HT1080 (cell line): ENCODE data around the gene SLC8A2. TPM values are rescaled to one million over a fixed set of nuclear protein-coding genes. Genes with fewer than 3 reads are reported as not detected.

Experiments used
- DNase-seq: peaks from one replicate; pipeline ENCODE4 v3.0.0-alpha.2; 2015; ENCODE audit warnings: low read depth
- total RNA-seq: library from RNA; depleted of rRNA; stranded (reverse); fragments of >200 nt; shearing (Covaris generic); gene quantifications from 2 replicates; pipeline ENCODE4 v1.2.3, GENCODE V29; 2014

The SLC8A2 gene
- total RNA-seq, 1 experiment from 2014 or later = not detected

DNA sequence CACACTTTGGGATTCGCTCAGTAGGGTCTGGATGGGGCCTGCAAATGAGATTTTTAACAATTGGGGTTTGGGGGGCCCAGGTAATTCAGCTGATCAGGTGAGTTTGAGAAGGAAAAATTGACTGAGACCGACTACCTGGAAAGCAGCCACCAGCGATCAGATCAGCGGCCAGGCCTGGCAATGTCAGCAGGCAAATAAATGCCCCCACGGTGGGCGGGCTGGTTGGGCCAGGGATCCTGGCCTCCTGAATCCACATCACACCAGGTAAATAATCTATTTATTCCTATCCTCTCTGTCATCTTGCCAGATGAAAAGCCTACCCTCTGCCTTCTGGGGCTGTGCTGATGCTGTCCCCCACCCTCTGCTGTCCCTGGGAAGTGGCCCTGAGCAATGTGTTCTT is 33.8 kb upstream of the SLC8A2 start:
- no peak for DNase-seq

DNA sequence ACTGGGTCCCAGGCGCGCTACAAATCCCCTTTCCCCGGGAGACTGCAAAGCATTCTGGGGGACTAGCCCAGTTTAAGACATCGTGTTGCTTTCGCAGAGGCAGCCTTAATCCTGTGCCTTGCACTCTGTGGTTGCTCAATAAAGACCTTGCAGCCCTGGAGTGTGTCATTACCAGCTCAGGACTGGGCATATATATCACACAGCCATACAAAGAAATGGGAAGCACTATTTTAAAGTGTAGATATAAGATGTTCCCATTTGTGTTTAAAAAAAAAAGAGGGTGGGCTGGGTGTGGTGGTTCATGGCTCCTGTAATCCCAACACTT is 32.1 kb upstream of the SLC8A2 start:
- DNase-seq = no peak

DNA sequence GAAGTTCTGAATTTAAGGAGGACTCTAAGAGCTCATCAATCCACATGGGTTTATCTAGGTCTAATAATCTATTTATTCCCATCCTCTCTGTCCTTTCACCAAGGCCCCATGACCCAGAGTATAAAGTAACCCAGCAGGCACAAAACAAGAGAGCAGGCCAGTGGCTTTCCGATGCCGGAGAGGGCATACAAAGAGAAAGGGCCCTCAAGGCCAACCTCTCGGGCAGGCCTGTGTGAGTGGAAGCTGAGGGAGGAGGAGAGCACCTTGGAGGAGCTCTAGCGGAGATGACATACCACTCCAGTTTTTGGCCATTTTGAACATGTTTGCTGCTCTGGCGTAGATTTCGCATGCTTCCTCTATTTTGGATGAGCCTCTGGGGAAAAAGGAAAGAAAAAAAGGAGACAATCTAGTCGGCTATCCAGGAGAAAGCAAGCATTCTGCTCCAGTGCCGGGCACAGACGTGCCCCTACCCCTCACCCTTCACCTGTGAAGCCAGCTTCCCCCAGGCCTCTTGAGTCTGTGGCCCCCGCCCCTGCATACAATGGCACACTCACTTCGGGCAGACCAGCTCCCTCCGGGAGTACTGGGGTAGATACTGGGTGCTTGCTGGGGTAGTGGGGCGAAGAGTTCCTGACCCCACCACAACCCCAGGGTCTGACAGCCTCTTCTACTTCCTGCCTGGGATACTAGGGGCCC is 31.6 kb upstream of the SLC8A2 start:
- DNase-seq = no peak

DNA sequence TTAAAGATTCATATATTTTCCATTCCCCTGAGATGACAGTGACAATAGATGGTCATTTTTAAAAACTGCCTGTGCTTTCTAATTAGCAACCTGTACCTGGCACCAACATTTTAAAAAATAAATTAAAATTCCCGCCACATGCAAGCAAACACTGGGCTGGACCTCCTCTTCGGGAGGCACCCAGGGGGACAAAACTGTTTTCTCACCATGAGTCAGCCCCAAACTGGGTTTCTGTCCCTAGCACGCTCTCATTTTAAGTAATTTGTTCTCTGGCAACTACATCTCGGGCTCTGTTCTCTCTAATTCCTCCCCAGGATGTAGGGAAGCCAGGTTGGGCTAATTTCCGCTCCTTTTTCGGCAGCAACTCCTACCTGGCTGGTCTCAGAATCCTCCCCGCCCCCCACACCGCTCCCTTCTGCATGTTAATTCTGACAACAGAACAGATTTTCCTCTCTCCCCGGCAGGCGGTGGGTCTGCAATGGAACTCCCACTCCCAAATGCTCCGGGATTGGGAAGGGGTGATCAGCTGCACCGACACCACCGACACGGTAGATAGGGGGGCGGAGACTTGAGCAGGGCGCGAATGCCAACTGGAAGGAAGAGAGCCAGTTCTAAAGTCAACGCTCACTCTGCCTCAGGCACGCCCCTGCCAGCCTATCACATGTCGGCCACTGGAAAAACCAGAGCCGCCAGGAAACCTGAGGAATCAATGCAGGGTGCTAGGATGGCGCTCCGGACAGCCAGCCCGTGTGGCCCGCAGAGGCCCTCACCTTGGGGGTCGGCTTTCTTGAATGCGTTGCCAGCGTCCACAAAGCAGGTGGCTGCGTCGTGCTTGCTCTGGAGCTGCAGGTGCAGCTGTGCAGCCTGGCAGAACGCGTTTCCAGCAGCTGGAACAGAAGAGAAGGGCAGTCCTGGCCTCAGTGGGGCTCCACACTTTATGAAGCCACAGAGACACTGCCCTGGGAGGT is 28.5 kb upstream of the SLC8A2 start:
- DNase-seq = no peak

DNA sequence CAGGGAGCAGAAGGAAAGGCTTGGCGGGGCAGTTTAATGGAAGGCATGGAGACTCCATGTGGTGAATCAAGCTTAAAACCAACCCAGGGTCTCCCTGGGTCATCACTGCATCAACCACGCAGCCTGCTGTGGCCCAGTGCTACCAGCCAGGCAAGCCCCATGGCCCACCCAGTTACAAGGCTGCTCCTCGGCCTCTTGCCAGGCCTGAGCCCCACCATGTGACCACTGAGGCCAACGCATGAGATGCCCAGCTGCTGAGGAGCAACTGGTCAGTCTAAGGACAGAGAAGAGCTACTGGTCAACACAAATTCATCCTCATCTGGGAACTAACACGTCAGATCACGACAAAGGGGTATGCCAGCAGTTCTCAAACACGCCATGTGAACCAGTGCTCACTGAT is 27.7 kb upstream of the SLC8A2 start:
- no peak for DNase-seq

DNA sequence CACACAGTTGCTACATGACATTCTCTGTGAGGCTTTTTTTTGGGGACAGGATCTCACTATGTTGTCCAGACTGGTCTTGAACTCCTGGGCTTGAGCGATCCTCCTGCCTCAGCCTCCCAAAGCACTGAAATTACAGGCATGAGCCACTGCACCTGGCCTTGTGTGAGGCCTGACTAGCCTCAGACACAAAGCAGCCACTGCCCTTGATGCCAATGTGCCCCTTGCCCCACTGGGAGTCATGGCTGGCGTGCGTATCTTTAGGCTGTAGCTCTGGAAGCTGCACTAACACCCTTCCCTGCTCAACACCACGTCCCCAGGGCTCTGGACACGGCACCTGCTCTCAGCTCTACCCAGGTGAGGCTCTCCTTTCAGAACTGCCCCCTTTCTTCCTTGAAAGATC is 26.9 kb upstream of the SLC8A2 start:
- DNase-seq = no peak

DNA sequence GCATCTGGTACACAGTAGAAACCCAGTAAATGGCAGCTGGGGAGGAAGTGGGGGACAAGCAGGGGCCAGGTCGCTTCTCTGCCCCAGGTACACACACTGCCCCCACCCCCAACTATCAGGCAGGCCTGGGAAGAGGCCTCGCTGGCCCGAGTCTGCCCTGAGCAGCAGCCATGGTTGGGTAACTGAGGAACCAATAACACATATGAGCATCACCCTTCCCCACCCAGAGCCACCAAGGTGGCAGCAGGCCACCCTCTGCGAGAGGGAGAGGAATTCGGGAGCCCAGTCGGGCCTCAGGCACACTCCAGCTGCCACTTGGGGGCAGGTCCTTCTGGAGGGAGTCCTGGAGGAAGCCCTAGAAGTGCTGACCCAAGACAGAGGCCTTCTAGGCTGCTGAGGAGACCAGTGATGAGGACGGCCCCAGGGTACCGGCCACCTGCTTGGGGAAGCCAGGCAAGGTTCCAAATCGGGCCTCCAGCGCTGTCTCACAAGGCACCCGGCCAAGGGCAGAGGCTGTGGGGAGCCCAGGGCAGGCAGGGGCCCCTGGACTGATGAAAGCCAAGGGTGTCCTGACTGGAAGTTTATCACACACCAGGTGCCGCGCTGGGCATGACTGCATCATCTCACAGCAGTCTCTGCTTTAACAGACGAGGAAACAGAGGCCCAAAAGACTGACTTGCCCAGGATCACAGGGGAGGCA is 26.3 kb upstream of the SLC8A2 start:
- no peak for DNase-seq

DNA sequence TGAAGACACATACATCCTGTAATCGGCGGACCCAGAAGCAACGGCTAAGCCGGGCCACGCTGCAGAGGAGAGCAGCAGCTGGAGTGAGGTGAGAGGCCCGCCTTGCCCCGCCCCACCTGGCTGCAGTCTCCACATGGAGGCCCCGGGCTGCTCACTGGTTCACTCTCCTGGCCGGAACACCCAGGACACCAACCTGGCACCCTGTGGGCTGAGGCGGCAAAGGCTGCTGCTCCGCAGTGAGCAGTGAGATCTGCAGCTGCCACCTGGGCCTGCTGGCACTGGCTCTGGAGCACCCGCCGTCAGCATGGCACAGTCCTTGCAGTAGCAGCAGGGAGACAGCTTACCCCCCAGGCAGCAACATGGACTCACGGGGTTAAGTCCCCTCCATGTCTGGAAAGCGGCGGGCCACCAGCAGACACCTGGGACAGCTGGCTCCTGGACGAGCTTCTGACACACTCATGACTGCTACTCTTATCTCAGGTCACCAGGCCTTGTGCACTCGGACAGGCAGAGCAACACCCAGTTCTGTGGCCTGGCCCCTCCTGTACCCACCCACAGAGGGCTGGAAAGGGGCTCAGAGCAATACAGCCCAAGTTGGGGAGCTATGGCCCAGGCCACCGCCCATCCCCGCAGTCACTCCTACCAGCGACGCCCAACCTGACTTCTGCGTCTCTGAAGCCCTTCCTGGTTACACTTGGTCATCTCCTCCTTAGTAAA is 25.5 kb upstream of the SLC8A2 start:
- no peak for DNase-seq

DNA sequence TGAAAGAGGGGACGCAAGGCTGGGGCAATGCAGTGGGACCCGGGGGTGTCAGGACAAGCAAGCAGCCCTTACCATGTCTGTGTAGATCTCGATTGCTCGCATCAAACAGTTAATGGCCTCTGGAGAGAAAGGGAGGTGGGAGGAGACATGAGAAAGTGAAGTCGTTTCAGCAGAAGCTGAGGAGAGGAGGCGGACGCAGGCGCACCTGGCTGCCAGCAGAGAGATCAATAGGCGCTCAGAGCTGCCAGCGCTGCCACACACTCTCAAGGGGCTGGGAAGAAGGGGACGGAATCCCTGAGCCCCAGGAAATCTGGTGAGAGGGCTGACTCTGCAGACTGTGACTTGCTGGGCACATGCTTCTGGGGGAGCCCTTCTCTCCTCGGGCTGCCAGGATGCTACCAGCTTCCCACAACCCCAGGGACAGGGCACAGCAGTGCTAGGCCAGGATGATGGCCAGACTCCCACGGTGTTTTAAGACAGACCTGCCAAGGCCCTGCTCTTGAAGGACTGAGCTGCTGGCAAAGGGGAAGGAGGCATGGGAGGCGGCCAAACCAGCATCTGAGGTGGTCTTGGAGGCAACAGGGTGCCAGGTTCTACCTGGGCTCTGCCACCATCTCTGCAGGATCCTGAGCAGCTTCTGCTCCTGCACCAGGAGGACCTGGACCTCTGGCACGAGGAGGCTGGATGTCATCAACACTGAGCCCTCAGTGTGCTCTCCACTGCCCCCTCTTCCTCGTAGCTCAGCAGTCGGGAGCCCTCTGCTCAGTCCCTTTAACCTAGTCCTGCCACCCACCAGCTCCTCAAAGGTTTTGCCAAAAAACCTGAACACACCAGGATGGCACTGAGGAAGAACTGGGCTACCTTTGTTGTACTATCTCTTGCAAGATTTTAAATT is 24.0 kb upstream of the SLC8A2 start:
- no peak for DNase-seq

DNA sequence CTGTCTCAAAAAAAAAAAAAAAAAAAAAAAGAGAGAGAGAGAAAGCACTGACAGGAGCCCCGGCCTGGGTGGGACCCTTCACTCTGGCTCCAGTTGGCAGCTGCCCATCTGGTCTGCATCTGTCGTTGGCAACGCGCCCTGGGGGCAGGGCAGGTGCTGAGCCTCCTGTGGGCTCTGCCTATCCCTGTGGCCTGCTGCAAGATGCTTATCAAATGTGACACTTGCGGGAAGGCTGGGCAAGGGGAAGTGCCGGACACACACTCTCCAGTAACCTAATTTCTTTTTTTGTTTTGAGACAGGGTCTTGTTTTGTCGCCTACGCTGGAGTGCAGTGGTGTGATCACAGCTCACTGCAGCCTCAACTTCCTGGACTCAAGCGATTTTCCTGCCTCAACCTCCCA is 23.0 kb upstream of the SLC8A2 start:
- no peak for DNase-seq

DNA sequence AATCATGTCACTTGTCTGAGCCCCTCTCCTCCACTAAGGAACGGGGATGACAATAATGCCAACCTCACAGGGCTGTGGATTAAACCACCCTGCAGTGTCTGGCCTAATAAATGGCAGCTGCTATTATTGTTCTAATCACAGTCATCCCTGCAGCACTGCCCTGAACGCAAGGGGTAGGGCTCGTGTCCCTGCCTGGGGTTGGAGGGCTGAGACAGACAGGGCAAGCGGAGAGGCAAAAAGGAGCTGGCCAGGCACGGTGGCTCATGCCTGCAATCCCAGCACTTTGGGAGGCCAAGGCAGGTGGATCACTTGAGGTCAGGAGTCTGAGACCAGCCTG is 22.5 kb upstream of the SLC8A2 start:
- no peak for DNase-seq

DNA sequence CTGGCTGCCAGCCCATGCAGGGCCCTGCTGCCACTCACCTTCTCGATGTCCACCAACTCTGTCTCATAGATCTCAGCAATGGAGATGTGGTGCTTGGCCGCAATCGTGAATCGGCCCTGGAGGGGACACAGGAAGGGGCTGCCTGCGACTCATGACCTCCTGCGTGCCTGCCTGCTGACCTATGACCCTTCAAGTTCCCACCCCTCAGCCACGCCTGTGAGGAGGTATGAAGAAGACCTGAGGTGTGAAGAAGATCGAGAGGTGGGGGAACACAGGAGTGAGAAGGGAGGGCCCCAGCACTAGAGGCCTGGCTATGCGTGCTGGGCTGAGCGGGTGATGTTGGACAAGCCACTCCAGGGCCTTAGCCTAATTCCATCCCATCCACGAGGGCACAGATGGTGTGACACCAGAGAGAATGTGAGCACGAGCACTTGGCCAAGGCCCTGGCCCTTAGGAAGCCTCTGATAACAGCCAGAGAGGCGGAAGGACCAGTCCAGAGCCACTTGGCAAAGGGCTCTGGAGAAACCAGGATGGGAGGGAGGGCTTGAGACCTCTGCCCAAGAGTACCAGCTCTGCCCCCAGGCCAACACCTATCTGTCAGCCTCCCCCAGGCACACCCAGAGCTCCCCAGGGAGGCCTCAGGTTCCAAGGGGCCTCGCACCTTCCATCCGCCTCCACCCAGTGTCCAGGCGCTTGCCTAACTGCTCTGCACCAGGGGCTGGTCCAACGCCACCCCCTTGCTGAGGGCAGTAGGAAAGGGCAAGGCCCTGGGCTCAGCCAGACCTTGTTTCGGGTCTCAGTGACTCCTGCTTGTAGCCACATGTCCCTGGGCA is 21.9 kb upstream of the SLC8A2 start:
- no peak for DNase-seq

DNA sequence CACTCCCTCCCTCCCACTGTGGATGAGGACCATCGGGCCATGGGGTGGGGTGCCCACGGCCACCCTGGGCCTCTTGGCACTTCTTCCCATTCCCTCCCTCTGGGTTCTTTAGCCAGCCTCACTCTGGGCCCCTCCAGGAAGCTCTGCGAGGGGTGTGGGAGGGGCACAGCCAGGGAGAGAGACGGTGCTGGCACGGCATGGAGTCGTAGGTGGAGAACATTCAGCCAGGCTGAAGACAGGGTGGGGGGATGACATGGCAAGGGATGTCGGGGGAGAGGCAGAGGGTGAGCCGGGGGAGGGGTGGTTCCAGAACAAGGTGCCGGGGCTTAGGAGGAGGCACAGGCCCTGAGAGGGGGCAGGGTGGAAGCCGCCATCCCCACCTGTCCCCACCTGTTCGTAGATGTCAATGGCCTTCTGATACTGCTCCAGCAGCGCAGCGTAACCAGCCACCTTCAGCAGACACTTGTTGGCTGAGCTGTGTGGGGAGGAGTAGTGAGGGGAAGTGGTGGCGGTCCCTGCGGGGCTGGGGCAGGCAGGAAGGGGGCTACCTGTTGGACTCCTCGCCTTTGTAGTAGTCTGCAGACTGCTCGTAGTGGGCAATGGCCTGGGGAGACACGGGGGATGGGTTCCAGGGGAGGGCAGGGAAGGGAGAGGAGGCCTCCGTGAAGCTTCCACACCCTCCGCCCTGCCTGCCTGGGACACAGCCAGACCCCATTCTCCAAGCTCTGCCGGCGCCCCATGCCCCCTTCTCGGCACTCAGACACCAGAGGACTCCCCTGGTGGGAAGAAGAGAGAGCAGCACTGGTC is 21.1 kb upstream of the SLC8A2 start:
- no peak for DNase-seq

DNA sequence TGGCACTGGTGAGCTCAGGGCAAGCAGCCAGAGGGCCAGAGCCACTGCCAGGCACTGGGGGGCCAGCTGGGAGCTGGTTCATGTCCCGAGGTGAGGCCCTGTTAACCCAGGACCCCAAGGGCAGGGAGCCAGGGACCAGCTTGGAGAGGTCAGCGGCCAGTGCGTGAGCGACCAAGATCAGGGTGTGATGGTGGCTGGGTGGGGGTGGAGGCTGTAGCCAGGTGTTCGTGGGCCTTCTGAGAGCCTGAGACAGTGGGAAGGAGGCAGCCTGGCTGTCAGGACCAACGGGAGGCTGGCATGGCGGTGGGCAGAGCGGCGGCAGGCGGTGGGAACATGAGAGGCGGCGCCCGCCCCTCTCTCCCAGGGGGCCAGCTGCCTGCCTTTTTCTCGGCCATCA is 20.4 kb upstream of the SLC8A2 start:
- no peak for DNase-seq

DNA sequence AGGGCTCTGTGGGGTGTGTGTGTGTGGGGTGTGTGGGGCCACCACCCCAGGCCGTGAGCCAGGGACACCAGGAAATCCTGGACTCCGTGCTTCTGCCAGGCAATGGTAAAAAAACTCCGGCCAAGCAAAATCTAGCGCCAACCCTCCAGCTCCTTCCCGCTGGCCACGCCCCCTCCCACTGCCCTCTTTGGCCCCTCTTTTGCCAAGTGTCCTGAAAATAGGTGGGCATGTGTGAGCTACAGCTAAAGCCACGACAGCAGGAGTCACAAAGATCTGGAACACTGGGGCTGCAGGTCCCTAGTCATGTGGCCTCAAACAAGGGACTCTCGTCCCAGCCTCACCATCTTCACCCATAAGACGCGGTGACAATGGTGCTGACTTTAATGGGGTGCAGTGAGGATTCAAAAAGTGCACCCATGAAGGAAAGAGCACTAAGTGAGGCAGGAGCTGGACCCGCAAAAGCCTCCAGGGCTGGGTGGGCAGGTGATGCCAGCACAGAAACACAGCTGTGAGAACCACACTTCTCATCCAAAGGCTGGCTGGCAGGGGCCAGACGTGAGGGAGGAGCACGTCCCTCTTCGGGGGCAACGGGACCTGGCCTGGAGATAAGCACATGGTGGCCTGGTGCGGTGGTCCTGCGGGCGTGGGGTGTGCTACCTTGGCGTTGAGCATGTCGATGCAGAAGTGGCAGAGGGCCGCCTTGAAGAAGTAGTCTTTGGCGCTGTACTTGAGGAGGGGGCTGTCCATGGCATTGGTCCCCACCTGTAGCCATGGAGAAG is 19.9 kb upstream of the SLC8A2 start:
- no peak for DNase-seq

DNA sequence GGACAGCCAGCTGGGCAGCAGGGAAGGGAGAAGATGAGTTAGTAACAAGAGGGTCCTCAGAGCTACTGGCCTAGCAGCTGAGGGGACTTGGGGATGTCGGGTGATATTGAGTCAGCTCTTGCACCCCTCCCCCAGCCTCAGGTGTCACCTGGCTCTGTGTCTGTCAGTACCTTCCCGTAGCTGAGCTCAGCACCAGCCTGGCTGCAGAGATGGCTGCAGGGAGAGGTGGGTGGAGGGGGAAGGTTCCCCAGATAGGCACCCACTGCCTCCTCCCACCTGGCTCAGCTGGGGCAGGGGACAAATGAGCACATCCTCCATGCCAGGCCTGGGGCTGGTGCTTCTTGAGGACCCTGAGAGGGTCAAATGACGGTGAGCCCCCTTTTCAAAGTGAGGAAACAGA is 19.2 kb upstream of the SLC8A2 start:
- DNase-seq = no peak

DNA sequence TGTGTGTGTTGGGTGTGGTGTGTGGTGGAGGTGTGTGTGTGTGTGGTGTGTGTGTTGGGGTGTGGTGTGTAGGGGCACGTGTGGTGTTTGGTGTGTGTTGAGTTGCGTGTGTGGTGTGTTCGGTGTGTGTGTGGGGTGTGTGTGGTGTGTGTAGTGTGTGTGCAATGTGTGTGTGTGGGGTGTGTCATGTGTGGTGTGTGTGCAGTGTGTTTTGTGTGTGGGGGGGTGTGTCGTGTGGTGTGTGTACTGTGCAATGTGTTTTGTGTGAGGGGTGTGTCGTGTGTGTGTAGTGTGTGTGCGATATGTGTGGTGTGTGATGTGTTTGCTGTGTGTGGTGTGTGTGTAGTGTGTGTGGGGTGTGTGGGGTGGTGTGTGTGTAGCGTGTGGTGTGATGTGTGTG is 18.3 kb upstream of the SLC8A2 start:
- DNase-seq = no peak
